ENCODE data around the gene RAD51B.

The RAD51B gene

DNA sequence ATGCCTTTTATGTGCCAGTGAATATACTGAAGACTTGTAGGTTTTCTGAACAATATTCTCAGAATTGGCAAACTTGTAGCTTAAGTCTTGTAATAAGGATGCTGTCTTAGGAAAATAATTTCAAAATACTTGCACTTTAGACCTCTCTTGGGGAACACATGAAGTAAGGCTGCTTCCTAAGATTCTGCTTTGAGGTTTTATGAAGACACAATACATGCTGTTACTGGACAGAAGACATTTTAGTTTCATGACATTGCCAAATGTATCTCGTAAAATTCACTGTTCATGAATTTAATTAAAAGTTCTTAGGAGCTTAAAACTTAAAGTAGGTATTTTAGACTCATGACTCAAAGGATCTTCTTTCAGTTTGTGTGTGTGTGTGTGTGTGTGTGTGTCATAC is 80.7 kb downstream of the RAD51B start:
- DNase-seq, result no peak

DNA sequence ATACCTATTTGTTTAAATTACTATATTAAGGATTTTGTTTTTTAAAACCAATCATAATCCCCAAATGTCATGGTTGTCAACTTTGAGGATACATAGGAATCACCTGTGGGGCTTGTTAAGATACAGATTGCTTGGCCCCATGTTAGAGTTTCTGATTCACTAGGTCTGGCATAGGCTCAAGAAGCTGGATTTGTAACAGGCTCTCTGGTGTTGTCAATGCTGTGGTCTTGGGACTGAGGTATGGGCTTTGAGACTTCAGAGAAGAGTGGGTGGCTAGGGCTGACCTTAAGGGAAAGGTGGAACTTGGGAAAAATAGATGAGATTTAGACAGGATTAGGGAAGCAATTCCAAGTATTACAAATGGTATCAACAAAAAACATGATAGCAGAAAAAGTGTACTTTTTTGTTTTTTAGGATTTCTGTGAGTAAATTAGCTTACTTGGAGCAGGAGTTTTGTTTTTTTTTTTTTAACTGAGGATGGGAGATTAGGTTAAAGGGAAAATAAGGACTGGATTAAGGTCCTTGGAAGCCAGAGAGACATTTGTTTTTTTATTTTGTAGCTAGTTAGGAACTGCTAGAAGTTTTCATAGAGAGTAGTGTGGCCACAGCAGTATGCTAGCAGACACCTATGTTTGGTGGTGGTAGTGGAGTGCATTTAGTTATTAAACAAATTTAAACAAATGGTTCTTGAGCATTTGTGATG is 88.6 kb downstream of the RAD51B start:
- no peak for DNase-seq

DNA sequence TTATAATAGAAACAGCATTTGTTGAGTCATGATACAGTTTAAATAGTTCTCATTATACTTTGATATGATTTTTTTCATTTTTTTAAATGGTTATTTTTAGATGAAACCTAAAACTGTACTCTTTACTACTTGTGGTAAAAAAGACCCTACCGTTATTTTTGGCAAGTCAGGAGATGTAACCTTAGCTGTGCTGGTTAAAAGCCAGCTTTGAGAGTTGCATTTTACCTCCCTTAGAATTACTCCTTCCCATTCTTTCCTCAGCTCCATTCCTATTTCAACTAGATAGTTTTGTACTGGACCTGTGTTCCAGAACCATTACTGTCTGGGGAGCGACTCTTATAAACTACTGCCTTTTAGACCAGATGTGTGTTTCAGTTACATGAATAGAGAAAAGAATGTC is 92.0 kb downstream of the RAD51B start:
- DNase-seq, result no peak

DNA sequence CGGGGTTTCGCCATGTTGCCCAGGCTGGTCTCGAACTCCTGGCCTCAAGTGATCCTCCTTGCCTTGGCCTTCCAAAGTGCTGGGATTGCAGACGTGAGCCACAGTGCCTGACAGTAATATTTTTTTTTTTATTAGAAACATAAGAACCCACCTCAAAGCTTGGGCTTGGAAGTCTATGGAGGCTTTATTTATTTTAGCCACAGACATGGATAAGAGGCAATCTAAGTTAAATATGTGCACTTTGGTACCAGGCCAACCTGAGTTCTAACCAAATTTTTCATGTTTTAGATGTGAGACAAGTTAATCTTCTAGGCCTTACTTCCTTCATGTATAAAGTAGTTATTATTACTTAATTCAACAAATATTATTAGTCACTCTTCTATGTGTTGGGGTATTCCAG is 96.9 kb downstream of the RAD51B start:
- no peak for DNase-seq

DNA sequence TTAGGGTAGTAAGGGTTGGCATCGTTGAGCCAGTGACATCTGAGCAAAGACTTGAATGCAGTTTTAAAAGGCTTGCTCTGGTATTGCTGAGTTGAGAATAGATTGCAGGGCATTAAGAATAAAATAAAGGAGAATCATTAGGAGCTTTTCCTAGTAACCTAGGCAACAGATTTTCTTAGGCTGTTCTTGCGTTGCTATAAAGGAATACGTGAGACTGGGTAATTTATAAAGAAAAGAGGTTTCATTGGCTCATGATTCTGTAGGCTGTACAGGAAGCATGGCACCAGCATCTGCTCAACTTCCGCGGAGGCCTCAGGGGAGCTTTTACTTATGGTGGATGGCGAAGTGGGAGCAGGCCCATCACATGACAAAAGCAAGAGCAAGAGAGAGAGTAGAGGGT is 97.4 kb downstream of the RAD51B start:
- DNase-seq, result no peak

DNA sequence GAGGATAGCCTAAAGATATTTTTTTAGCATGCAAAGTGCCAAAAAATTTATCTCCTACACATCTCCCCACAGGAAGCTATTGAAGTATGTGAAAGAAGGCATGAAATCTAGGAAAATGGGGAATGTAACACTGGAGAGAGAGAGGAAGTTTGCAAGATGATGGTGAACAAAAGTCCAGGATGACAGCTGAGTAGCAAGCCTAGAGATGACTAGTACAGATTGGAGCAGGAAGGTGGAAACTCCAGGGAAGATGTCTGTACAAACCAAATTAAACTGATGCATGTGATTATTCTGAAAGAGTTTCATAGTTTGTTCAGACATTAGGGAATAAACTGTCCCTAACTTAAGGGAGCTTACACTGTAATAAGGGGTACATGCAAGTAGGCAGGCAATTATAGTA is 99.3 kb downstream of the RAD51B start:
- DNase-seq, result peak in 2 of 3 donors; percentile 6 to 25

DNA sequence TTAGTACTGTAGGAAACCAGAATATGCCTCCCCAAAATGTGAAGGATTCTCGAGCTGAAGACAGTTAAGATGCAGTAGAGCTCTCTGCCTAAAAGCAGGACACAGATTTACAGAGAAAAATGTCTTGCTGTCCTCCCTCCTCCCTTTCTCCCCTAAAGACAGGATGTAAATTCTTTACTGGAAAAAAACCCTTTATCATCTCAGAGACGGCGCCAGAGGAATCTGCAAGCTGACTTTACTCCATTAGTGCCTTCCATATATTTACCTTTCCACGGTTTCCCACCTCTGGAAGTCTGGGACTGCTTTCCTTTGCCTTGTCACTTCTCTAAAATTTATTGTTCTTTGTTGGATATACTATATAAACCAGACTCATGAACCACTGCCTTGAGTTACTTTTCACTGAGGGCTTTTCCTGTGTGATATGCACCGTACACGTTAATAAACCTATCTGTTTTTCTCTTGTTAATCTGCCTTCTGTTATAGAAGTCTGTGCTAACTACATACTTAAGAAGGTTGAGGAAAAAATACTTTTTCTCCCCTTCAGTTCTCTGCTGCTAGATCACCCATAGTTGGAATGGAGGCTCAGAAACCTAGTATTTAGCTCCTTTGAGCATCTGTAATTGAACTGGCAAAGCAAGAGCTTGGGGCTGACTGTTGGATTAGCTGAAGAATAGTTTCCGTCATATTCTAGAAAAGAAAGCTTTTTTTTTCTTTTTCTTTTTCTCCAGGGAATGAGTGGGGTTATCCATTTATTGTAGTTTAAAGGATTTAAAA is 99.9 kb downstream of the RAD51B start:
- DNase-seq, result no peak

DNA sequence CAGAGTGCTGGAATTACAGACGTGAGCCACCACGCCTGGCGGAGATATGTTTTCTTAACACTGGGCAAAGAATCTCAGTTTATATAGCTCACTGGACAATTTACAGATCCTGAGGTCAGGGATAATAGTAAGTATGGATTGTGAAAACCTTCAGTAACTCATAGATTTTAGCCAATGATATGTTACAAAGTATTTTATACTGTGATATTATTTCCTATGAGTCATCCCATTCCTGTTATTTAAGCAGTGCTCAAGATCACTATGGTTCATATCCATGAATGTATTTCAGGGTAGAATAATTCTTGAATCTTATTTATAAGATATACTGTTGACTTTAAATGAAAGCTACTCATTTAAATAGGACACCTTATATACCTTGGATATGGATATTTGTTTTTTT is 107.2 kb downstream of the RAD51B start:
- DNase-seq, result no peak

DNA sequence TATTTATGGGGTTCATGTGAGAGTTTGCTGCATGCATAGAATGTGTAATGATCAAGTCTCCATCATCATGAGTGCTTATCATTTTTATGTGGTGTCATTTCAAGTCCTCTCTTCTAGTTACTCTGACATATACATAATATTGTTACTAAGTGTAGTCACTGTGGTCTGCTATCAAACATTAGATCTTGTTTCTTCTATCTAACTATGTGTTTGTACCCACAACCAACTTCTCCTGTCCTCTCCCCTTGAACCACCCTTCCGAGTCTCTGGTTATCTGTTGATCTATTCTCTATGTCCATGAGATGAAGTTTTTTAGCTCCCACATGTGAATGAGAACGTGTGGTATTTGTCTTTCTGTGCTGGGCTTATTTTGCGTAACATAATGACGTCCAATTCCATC is 107.7 kb downstream of the RAD51B start:
- no peak for DNase-seq

DNA sequence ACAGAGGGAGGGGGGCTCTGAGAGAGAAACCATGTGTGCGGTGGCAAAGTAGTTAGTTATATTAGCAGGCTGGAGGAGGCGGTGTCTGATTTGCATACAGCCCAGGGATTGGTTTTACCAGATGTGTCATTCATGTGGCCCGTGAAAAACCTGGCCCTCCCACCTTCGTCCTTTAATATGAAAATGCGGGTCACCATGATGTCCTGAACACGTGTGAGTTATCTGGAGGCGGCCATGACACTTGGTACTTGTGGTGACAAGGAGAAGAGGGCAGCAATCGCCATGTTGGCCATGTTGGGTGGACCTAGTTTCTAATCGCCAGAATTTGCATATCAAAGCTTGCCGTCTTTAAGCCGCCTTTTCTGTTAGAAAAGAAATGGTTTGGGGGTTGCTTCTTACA is 108.8 kb downstream of the RAD51B start:
- DNase-seq, result no peak

DNA sequence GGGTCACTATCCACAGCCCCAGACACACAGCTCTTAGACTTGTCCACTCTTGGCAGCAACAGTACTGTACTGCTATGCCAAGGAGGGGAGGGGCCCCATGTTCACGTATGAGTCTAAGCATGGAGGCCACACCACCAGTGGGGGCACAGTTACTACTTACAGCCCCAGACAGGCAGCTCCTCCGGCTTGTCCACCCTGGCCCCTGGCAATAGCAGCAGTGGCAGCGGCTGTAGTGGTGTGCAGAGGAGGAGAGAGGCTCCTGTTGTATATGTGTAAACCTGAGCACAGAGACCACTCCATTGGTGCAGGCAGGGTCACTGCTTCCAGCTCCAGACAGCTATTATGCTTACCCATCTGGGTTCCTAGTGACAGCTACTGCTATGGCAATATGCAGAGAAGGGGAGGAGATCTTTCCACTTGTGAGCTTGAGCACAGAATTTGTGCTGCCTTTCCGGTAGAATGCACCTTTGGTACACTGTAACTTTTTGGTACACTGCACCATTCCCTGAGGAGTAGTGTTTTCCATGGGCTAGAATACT is 113.2 kb downstream of the RAD51B start:
- no peak for DNase-seq

DNA sequence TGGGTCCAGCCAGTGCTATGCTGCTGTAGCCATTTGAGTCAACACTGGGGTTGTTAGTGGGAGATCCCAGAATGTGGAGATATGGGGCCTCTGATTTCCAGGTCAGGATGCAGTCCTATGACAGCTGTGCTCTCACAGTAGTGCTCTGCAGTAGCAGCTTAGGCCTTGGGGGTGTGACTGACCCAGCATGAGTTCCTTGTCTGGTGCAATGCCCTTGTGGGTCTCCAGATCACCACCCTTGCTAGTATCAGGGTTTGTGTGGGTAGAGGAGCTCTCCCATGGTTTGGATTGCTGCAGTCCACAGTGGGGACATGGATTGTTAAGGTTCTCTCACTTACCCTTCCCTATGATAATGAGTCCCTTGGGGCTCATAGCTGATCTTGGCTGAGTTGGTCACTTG is 113.7 kb downstream of the RAD51B start:
- peak in 1 of 3 donors; percentile 31 for DNase-seq

DNA sequence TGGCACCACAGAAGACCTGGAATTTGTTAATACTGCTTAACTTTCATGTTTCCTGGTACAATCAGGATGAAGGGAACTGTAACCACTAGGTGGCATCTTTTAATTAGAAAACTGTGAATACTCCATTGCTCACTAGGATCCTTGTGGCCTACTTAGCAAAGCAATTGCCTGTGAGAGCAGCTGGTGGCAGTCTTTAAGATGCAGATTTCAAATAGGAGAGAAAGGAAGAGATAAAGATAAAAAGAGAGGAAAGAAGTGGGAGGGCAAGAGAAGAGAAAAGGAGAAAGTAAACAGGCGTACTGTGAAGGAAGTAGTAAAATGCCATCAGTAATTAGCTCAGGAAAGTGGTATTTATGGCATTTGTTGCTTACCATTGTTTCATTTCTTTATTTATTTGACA is 114.5 kb downstream of the RAD51B start:
- DNase-seq, result peak; percentile 69 to 79 (median 75)

DNA sequence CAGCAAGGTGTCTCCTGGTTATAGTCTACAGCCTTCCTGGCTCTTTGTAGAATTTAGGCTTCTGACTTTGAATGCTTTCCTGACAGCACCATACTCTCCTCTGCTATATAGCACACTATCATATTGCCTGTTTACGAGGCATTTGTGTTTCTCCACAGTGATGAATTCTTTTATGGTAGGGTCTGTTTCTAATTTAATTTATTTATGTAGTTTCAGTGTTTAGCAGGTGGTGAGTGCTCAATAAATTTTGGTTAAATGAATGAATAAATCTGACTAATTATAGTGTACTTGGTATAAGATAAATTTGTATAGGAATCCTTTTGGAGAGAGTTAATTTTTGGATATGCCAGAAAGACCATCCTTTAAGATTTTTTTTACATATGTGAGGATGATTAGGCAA is 115.3 kb downstream of the RAD51B start:
- DNase-seq, result no peak

DNA sequence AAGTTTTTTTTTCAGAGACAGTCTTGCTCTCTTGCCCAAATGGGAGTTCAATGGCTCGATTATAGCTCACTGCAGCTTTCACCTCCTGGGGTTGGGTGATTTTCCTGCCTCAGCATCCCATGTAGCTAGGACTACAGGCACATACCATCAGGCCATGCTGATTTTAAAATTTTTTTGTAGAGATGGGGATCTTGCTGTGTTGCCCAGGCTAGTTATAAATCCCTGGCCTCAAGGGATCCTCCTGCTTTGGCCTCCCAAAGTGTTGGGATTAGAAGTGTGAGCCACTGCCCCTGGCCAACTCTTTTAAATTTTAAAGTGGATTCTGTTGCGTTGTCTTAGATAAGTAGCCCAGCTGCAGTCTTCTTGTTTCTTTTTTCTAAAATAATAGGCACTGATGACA is 115.8 kb downstream of the RAD51B start:
- no peak for DNase-seq

DNA sequence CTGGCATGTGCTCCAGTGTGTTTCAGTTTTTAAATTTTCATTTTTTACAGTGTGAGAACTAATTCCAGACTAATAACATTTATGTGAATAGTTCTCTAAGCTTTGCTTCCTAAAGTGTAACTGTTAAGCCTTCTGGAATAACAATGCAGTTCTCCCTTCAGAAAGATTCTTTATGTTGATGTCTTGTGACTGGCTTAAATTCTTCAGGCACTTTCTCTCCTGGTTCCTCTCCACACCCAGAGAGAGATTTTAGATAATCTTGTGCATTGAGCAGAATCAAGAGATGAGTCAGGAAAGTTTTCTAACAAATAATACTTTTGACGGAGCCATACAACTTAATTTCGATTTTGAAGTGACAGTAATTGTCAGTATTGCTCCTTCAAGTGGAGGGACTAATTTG is 118.5 kb downstream of the RAD51B start:
- no peak for DNase-seq

DNA sequence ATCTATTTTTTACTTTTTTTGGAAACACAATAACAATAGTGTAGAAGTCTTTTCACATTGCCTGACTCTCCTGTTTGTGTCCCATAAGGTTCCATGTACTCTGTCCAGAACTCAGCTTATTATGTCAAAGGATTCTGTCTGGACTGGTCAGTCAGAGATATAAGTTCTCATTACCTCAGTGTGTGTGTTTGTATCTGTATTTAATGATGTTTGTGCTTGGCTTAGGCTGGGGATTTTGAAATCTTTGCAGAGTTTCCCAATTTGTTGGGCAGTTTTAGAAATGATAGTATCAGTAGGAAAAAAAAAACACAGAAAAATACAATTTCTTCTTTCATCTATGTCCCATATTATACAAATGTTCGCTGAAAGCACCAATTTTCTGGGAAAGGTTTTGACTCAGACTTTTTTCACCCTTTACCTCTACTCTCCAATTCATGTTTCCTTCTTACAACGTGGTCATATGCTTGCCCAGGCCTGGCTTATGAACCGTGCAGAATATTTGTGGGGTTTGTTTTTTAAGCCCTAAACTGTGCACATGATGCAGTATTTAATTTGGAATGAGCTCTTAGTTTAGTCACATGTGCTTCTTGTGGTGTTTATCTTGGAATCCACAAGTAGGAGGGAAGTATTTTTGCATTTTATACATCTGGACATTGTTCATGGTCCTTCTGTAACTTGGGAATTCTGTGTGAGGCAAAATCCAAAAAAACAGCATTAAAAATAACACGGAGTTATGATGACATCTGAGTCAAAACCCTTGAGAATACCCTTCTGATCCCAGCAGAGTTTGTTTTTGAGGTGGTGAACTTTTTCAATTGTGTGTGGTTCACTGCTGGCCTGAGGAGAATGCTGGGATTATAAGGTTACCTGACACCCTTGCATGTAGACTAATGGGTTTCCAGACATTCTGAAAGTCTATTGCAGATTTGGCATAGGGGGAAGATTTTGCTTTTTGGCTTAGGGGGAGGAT is 121.2 kb downstream of the RAD51B start:
- DNase-seq, result peak in 1 of 3 donors; percentile 29

DNA sequence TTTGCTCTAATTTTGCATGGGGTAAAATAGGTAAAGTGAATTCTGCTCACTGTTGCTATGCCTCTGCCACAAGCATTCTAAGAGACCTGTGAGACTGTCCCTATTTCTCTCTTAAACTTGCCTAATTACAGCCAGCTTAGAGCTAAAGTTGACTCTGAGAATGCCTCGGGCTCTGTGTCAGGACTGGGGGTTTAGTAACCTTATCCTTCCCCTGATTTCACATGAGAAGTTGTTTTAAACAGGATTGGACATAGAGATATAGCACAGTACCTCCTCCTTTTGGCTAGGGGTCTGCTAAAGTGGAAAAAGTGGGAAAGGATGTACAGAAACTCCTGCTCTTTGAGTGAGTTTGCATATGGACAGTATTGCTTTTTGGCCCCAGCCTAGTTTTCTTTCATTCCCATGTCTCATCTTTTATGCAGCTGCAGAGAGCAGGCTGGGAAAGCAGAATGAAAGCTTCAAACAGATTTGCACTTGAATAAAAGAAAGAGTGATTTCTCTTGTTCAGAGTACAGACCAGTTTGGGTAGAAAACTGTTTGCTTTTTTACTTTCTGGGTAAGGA is 122.0 kb downstream of the RAD51B start:
- no peak for DNase-seq

DNA sequence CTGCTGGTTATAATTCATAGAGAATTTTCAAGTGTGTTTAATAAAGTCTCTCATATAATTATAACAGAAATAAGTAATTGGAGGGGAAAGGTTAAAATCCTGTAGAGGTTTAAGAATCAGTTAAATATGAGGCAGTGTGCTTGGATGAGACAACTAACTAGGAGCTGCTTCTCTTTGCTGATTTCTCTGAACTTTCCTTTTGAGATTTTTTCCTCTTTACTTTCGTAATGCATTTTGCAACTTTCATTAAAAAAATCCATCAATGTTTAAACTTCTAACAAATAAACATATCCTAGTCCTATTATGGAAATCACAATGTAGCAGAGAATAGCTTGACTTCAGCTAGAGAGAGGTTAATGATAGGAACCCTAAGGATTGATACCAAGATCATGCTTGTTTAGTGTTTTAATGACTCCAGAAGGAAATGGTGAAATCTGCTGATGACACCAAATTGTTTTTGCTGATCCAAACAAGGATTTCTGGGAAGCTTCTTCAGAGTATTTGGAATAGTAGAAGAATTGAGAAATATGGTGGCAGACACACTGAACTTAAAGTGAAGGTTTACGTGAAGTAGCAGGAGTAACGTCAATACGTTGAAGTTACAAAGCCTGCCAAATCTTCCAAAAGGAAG is 122.6 kb downstream of the RAD51B start:
- DNase-seq, result no peak

DNA sequence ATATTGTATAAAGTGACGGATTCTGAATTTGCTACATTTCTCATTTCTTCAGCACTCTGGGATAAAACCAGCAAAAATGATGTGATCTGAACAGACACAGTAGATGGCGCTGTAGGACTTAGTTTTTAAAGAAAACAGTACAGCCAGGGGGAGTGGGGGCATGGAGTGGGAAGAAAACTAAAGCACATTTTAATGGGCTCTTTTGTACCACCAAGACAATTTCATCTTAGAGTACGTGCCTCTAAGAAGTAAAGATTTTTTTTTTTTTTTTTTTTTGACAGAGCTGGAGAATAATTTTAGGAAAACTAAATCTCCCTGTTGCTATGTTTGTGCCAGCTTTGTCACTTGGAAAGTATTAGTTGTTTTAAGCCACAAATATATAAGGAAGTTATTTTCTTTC is 124.4 kb downstream of the RAD51B start:
- peak; percentile 86 to 90 (median 87) for DNase-seq

DNA sequence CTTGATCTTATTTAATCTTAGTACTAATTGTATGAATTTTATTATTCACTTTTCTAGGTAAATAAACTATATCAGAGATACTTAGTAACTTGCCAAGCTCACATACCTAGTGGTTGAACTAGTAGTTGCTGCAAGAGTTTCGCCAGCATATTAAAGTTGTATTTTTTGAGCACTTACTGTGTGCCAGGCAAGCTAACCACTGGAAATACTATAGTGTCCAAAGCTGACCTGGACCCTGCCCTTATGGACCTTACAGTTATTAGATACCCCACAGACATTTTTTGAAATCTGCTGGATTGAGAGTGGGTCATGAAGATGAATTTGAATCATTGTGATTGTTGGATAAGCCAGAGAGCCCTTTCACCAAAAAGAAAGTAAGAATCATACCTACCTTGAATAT is 125.0 kb downstream of the RAD51B start:
- DNase-seq, result no peak

DNA sequence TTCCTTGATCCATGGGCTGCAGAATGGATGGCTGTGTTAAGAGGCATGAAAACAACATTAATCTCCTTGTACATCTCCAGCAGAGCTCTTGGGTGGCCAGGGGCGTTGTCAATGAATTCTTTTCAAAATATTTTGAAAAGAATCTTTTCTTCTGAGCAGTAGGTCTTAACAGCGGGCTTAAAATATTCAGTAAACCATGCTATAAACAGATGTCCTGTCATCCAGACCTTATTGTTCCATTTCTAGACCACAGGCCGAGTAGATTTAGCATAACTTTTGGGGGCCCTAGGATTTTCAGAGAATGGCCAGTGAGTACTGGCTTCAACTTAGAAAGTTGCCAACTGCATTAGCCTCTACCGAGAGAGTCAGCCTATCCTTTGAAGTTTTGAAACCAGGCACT is 130.2 kb downstream of the RAD51B start:
- no peak for DNase-seq

Data from suppressor macrophage treated with lipopolysaccharide for 1 hour (primary cell).